ENCODE measurements around the gene MSI2. TPM values are rescaled to one million over a fixed set of nuclear protein-coding genes. Genes with fewer than 3 reads are reported as not detected.

Gene MSI2
- total RNA-seq, 2 donors from 2014 or later = 88.3 to 114 TPM

GRCh38 chr17:57276621-57277020 lies 20.3 kb downstream of the MSI2 start:
- Mint-ChIP-seq H3K9me3 (no peaks in the 10 kb centered on the region), H3K27ac (no peak overlapping the region), H3K4me1 (peaks cover 13% of the 10 kb centered on the region), H3K27me3 (ENCODE audit: insufficient read depth) (no peaks in the 10 kb centered on the region), H3K4me3 (no peak overlapping the region), H3K36me3 (ENCODE audit: low read depth) (peaks cover 54% of the 10 kb centered on the region)
- Histone ChIP-seq H3K36me3 (ENCODE audit: control insufficient read depth, insufficient read depth, low read length) (peaks cover 44% of the 10 kb centered on the region), H3K27ac (ENCODE audit: low read depth, low read length) (no peak overlapping the region), H3K4me3 (ENCODE audit: low read length) (no peak overlapping the region), H3K9ac (ENCODE audit: extremely low read depth, low read length, poor library complexity, severe bottlenecking) (no peak overlapping the region), H3K27me3 (ENCODE audit: control insufficient read depth, insufficient read depth, low read length, poor library complexity, severe bottlenecking) (no peaks in the 10 kb centered on the region), H3K9me3 (ENCODE audit: control insufficient read depth, low read length) (no peaks in the 10 kb centered on the region), H3K4me1 (ENCODE audit: control insufficient read depth, insufficient read depth, low read length) (no peaks in the 10 kb centered on the region)
- no peak for DNase-seq
- no peak for TF ChIP-seq CTCF (conservative IDR thresholded peaks at IDR 0.05)
- WGBS, 2 experiments (ENCODE audit: insufficient coverage in 1 of 2, insufficient read length in 1 of 2) = 94 to 96% methylated on average over 3 to 9 of the region's 9 CpGs

DNA sequence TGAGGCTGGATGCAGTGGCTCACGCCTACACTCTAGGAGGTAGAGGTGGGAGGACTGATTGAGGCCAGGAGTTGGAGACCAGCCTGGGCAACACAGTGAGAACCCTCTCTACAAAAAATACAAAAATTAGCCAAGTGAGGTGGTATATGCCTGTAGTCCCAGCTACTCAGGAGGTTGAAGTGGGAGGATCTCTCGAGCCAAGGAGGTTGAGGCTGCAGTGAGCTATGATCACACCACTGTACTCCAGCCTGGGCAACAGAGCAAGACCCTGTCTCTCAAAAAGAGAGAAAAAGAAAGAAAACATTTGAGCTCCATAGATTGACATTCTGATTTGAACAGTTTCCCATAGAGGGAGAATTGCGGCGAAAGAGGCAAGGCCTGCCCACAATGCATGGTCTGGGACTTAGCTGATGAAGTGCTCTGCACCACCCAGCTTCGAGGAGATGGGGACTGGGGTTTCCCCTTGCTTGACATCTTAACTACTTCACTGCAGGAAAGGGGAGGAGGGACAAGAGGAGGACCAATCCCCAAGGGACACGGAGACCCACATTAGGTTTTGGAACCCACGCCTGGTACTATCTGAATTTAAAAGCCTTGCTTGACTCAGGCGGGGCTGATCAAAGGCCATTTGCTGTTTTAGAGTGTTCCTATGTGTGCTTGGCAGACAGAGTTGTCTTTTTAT lies 21.7 kb downstream of the MSI2 start:
- Histone ChIP-seq H3K4me1 (ENCODE audit: control insufficient read depth, insufficient read depth, low read length) (no peaks in the 10 kb centered on the region), H3K9me3 (ENCODE audit: control insufficient read depth, low read length) (no peaks in the 10 kb centered on the region), H3K9ac (ENCODE audit: extremely low read depth, low read length, poor library complexity, severe bottlenecking) (no peak overlapping the region), H3K27me3 (ENCODE audit: control insufficient read depth, insufficient read depth, low read length, poor library complexity, severe bottlenecking) (no peaks in the 10 kb centered on the region), H3K36me3 (ENCODE audit: control insufficient read depth, insufficient read depth, low read length) (peaks cover 32% of the 10 kb centered on the region), H3K27ac (ENCODE audit: low read depth, low read length) (no peak overlapping the region), H3K4me3 (ENCODE audit: low read length) (no peak overlapping the region)
- no peak for DNase-seq
- no peak for TF ChIP-seq CTCF (conservative IDR thresholded peaks at IDR 0.05)
- H3K4me1 Mint-ChIP-seq = peaks cover 17% of the 10 kb centered on the region
- H3K9me3 Mint-ChIP-seq = no peaks in the 10 kb centered on the region
- H3K36me3 Mint-ChIP-seq (ENCODE audit: low read depth) = peaks cover 48% of the 10 kb centered on the region
- 95 to 97% methylated on average over 4 to 8 of the region's 8 CpGs for WGBS, 2 experiments (ENCODE audit: insufficient coverage in 1 of 2, insufficient read length in 1 of 2)
- H3K27me3 Mint-ChIP-seq (ENCODE audit: insufficient read depth) = no peaks in the 10 kb centered on the region
- no peak overlapping the region for H3K4me3 Mint-ChIP-seq
- no peak overlapping the region for H3K27ac Mint-ChIP-seq

DNA sequence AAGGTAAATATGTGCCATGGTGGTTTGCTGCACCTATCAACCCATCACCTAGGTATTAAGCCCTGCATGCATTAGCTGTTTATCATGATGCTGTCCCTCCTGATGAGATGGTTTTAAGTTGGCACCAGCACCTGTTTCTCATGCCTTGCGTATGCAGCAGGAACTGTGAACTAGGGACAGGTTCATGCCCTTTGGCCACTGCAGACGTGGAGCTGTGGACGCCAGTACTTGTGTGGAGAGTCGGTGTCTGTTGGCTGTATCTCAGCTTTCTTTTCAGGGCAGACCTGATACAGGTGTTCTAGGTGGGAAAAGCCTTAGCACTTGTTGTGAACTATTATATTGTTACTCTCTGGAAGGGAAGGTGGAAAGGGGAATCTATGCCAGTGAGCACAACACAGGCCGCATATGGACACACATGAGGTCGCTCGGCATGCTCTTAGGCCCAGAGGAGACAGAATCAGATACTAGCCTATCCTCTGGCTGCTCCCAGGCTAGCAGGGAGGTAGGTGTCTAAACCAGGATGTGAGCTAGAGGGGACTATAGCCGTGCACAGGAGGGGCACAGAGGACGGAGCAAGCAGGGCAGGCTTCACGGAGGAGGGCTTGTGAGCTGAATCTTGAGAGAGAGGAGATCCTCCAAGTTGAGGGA lies 22.5 kb downstream of the MSI2 start:
- H3K4me3 Mint-ChIP-seq = no peak overlapping the region
- Histone ChIP-seq H3K36me3 (ENCODE audit: control insufficient read depth, insufficient read depth, low read length) (peaks cover 27% of the 10 kb centered on the region), H3K27me3 (ENCODE audit: control insufficient read depth, insufficient read depth, low read length, poor library complexity, severe bottlenecking) (no peaks in the 10 kb centered on the region), H3K27ac (ENCODE audit: low read depth, low read length) (no peak overlapping the region), H3K4me3 (ENCODE audit: low read length) (no peak overlapping the region), H3K9ac (ENCODE audit: extremely low read depth, low read length, poor library complexity, severe bottlenecking) (no peak overlapping the region), H3K9me3 (ENCODE audit: control insufficient read depth, low read length) (no peaks in the 10 kb centered on the region), H3K4me1 (ENCODE audit: control insufficient read depth, insufficient read depth, low read length) (no peaks in the 10 kb centered on the region)
- H3K9me3 Mint-ChIP-seq = no peaks in the 10 kb centered on the region
- DNase-seq = no peak
- no peaks in the 10 kb centered on the region for H3K27me3 Mint-ChIP-seq (ENCODE audit: insufficient read depth)
- no peak for TF ChIP-seq CTCF (conservative IDR thresholded peaks at IDR 0.05)
- WGBS, 2 experiments (ENCODE audit: insufficient coverage in 1 of 2, insufficient read length in 1 of 2) = 95 to 100% methylated on average over 7 to 10 of the region's 10 CpGs
- H3K4me1 Mint-ChIP-seq = peaks cover 25% of the 10 kb centered on the region
- H3K36me3 Mint-ChIP-seq (ENCODE audit: low read depth) = peaks cover 43% of the 10 kb centered on the region
- H3K27ac Mint-ChIP-seq = no peak overlapping the region

Data from endodermal cell (in vitro differentiated cells).